PC-3 (cell line): ENCODE measurements around the gene SLC6A3.

Experiments used
- EZH2 ChIP-seq: fragments of 300-600 bp; sonication (generic); IDR thresholded peaks from one replicate; pipeline ENCODE4 v1.6.1; 2017; ENCODE audit warnings: antibody characterized with exemption, mild to moderate bottlenecking, low read length; ENCODE audit not compliant: unreplicated experiment
- EZH2phosphoT487 ChIP-seq: fragments of 300-600 bp; sonication (generic); IDR thresholded peaks from 2 replicates; pipeline ENCODE4 v1.6.1; 2018; ENCODE audit warnings: mild to moderate bottlenecking, antibody characterized with exemption, low read length, borderline replicate concordance
- TF ChIP-seq, protein P1 (sequence below): fragments of 300-600 bp; sonication (generic); conservative IDR thresholded peaks from 2 replicates; pipeline ENCODE4 v1.5.1; 2017; ENCODE audit warnings: antibody characterized with exemption, low read depth, mild to moderate bottlenecking, low read length

DNA sequence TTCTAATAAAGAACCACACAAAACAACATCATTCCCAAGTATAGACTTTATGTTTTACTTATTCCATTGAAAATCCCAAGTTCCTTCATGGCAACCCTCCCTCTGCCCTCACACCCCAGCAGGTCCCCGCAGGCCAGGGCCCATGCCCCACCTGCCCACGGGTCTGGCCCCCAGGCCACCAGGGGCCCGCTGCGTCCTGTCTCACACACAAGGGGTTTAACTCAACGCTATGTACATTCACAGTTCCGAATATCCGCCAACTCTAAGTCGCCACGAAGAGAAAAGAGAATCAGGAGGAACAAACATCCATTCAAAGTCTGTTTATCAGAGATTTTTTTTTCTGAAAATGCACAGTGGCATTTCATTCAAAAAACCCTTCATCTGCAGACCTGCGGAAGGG is 16.2 kb upstream of the SLC6A3 start:
- TF ChIP-seq EZH2: no peak
- TF ChIP-seq, protein P1, sequence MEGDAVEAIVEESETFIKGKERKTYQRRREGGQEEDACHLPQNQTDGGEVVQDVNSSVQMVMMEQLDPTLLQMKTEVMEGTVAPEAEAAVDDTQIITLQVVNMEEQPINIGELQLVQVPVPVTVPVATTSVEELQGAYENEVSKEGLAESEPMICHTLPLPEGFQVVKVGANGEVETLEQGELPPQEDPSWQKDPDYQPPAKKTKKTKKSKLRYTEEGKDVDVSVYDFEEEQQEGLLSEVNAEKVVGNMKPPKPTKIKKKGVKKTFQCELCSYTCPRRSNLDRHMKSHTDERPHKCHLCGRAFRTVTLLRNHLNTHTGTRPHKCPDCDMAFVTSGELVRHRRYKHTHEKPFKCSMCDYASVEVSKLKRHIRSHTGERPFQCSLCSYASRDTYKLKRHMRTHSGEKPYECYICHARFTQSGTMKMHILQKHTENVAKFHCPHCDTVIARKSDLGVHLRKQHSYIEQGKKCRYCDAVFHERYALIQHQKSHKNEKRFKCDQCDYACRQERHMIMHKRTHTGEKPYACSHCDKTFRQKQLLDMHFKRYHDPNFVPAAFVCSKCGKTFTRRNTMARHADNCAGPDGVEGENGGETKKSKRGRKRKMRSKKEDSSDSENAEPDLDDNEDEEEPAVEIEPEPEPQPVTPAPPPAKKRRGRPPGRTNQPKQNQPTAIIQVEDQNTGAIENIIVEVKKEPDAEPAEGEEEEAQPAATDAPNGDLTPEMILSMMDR: no peak
- no peak for TF ChIP-seq EZH2phosphoT487
